GM18498 (cell line): ENCODE results near the gene PHACTR4.
A peak's percentile ranks its signal among the peaks of the same experiment; 100 is the strongest.
"Not testable (repeated sequence)": the region's sequence is repeated elsewhere in the genome, so short reads cannot be mapped to it uniquely, and the experiment has no call there.

Source experiments
- ATAC-seq: cut with Tn5 transposase; IDR thresholded peaks from one replicate; pipeline ENCODE4 v1.9.1; 2021; ENCODE audit warnings: mild to moderate bottlenecking, moderate library complexity; ENCODE audit not compliant: unreplicated experiment

Gene PHACTR4

DNA sequence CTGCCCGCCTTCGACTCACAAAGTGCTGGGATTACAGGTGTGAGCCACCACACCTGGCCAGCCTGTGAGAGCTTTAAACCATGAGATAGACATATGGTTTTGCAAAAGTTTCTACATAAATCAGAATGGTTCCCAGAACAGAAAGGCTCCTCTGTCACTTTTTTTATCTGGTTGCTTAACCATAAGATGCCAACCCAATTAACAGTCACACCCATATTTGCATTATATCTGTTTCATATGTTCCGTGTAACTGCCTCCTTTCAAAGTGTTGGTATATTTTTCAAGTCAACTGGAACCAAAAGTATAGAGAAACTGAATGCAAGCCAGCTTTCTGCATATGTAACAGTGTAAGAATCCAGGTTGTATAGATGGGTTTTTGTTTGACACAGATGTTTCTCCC lies 112.6 kb downstream of the PHACTR4 start:
- no peak for ATAC-seq

DNA sequence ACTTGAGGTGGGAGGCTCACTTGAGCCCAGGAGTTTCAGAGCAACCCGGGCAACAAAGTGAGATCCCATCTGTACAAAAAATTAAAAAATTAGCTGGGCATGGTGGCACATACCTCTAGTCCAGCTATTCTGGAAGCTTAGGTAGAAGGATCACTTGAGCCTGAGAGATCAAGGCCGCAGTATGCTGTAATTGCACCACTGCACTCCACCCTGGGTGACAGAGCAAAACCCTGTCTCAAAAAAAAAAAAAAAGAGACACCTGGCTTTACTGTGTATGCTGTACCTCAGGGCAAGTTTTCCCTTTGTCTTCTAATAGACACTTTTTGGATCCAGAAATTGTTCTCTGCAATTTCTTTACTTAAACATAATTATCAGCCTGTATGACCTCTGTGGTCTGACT lies 113.2 kb downstream of the PHACTR4 start:
- ATAC-seq, result no peak

DNA sequence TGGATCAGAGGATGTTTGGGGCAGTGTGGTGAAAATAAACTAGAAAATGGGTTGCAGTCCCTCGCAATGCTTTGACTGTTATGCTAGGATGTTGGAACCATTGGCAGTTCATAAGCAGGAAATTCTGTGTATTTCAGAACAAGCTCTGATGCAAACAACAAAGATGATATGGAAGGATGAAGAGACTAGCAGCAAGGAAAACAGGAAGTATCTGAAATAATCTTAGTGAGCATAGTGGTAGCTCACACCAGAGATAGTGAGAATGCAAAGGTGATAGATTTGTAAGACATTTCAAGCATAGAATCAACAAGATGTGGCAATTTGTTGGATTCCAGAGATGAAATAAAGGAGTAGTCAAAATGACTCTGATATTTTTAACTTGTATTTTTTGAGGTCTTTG lies 125.2 kb downstream of the PHACTR4 start:
- no peak for ATAC-seq

DNA sequence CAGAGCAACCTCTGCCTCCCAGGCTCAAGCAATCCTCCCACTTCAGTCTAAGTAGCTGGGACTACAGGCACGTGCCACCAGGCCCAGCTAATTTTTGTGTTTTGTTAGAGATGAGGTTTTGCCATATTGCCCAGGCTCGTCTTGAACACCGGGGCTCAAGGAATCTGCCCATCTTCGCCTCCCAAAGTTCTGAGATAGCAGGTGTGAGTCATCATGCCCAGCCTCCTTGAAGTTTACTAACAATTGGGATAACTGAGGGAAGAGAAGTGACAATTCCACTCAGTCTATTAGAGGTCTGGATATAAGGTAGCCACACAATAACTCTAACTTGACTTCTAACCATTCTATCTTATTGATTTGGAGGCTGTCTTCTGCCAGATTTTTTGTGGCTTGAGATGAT lies 130.0 kb downstream of the PHACTR4 start:
- ATAC-seq, result no peak

DNA sequence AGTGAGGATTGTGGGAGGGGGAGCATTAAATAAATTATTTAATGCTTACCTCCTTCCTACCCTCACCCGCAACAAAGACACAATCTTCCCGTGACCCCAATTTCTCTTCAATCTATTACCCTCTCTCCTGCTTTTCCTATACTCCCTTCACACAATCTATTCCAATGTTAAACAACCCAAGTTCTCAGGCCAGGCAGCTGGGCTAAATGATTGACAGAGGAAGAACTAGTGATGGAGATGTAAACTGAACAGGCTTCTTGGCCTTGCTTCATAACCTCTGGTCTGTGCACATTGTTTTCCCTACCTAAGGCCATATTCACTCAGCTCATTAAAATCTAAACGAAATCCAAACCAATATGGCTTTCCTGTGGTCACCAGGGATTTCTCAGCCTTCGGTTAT lies 132.4 kb downstream of the PHACTR4 start:
- no peak for ATAC-seq

DNA sequence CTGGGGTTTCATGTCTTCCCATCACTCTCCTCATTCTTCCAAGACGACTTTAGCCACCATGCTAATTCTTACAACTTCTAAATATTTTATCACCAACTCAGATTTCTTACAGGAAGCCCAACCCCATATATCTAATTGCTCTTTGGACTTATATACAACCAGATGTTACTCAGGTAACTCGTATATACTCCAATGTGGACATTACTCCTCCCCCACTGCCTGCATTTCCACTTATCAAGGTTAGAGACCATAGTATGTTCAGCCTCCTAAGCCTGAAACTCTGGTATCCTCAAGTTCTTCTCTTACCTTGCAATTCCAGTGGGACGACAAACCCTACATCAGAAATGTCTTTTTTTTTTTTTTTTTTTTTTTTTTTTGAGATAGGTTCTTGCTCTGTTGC lies 133.6 kb downstream of the PHACTR4 start:
- no peak for ATAC-seq

DNA sequence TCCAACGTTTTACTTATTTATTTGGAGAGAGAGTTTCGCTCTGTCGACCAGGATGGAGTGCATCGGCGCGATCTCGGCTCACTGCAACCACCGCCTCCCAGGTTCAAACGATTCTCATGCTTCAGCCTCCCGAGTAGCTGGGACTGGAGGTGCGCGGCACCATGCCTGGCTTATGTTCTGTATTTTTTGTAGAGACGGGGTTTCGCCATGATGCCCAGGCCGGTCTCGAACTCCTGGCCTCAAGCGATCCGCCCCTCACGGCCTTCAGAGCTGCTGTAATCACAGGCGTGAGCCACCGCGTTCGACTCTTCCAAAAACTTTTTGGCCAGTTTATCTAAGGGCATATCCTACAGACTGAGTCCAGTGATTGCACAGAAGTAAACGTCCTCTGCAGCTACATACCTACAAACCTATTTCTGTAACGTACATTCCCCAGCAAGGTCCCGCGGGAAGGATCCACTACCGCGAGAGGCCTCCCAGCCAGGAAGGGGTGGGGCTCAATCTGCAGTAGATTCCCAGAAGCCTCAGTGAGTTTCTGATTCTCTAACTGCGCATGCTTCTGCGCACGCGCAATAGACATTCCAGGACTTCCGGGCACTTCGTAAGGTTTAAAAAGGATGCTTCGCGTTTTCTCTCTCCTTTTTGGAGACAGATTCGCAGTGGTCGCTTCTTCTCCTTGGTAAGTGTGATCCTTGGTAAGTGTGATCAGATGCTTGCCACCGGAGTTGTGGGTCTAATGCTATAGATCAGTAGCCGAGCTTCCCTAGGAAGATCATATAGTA lies 136.1 kb downstream of the PHACTR4 start, which contains the start of gene RCC1:
Gene RCC1 (plus strand): TSS at position 638 of the 782 bp plus-strand sequence. CDS start 23,824 bp downstream, outside the sequence.
- peak; percentile 76 for ATAC-seq

DNA sequence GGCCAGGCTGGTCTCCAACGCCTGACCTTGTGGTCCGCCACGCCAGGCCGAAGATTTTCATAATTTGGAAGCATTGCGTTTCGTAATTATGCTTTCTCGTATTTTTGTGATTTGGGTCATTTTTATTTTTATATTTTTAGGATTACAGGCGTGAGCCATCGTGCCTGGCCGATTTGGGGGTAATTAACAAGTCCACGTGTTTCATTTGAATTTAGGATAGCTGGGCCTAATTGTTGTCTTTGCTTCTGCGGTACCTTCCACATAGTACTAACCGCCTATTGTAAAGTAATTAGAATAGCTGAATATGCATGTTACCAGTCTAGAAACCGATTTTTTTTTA lies 137.3 kb downstream of the PHACTR4 start:
- no peak for ATAC-seq

DNA sequence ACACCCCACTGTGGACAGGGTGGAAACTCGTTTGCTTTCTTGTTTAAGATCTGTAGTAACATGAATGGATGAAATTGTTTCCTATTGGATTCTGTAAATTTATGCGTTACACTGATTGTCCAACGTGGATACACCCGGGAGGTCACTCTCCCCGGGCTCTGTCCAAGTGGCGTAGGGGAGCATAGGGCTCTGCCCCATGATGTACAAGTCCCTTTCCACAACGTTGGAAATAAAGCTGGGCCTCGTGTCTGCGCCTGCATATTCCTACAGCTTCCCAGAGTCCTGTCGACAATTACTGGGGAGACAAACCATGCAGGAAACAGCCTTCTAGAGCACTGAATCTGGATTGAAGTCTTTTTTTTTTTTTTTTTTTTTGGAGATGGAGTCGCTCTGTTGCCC lies 137.7 kb downstream of the PHACTR4 start:
- ATAC-seq, result no peak

DNA sequence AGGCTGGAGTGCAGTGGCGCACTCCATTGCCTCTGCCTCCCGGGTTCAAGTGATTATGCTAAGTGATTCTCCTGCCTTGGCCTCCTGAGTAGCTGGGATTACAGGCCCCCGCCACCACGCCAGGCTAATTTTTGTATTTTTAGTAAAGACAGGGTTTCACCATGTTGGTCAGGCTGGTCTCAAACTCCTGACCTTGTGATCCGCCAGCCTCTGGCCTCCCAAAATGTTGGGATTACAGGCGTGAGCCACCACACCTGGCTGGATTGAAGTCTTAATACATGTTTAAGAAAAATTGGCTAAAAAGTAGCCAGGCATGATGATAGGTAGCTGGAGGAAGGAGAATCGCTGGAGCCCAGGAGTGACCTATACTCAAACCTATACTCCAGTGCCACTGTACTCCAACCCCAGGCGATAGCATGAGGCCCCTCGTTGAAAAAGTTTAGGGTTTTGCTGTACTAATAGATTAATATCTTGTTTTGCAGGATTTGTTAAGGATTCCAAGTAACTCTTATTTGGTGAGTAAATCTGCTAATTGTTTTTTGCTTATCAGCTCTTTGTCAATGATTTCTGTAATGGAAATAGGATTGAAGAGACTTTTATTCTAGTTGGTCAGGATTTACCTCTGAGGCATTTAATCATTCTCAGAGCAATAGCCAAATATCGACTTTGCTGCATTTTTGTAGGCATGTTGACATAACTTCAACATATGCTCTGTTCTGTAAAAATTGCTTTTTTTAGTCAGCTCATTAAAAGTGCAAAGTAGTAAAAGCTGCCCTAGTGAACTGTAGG lies 138.3 kb downstream of the PHACTR4 start:
- no peak for ATAC-seq

DNA sequence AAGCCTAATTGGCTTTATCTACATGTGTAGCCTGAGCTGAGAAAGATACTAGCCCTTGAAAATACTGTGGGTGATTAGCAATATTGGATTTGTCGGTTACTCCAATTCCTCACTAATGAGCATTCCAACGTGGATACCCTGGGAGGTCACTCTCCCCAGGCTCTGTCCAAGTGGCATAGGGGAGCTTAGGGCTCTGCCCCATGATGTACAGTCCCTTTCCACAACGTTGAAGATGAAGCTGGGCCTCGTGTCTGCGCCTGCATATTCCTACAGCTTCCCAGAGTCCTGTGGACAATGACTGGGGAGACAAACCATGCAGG lies 138.9 kb downstream of the PHACTR4 start:
- no peak for ATAC-seq

DNA sequence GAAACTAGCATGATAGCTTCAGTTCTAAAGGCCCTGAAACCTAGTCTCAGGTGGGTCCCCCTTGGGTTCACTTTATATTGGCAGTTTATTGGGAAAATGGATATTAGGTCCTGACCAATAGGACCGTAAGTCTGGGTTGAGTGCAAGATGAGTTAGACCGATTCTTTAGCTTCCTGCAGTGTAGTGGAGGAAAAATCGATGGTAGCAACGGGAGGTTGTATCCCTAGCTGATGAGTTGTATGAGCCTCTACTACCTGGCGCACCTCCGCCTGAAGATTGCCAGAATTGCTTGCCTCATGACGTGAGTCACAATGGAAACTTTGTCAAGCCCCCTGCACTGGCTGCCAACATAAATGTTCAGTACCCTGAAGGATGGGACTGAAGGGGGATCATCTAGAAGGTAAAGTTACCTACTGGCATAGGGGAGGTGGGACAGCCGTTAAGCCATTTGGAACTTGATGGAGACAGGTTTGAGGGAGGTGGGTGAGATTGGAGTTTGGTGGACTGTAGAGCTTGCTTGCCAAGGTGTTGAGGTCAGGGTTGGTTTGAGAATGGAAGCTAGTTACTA lies 140.2 kb downstream of the PHACTR4 start:
- ATAC-seq, result no peak

DNA sequence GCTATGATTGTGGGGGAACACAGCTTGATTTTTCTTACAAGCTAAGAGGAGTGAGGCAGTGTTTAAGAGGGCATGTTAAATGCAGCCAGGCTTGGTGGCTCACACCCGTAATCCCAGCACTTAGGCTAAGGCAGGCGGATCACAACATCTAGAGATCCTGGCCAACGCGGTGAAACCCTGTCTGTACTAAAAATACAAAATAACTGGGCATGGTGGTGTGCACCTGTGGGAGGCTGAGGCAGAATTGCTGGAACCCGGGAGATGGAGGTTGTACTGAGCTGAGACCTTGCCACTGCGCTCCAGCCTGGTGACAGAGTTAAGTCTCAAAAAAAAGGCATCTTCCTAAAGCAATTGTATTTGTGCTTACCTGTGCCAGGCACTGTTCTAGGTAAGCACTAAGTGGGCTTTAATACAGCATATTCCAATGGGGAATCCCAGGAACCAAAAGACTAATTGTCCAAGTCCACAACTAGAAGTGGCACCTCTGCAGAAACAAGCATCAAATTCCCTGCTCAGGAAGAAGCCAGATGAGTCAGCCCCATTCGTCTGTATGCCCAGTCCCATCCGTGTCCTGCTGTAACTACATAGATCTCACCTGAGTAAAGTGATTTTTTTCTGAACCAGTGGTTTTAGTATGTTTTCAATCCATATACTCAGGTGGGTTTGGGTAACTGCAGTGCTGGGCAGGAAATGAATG lies 140.9 kb downstream of the PHACTR4 start:
- no peak for ATAC-seq

DNA sequence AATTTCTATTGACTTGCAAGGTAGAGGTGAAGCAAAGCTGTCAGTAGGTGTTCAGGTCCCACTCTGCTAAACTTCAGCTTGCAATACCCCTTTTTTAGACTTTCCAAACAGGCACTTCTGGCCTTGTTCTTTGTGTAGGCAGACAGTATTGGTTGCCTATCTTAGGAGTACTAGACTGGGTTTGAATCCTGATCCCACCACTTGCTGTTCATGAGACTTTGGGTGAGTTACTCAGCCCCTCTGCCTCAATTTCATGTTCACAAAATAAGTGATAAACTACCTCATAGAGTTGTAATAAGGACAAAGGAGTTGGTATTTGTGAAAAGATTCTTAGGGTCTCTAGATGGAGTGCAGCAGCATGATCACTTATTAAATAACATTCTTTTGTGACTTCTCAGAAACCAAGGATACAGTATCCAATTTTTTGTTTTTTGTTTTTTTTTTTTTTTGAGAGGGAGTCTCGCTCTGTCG lies 141.5 kb downstream of the PHACTR4 start:
- ATAC-seq, result no peak

DNA sequence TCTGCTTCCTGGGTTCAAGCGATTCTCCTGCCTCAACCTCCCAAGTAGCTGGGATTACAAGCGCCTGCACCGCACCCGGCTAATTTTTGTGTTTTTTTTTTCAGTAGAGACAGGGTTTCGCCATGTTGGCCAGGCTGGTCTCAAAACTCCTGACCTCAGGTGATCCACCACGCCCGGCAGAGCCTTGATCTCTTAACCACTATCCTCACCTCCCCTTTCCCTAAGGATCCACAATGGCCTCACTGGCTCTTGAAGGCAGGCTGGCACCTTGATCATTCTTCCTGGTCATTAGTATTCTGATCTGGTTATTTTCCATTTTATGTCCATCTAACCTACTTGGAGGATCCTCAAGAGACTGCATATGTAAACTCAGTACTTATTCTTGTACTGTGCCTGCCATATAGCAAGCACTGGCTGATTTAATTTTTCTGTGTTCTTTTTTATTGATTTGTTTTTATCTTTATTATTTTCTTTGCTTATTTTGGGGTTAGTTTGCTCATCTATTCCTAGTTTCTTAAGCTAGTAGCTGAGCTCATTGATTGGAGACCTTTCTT lies 142.6 kb downstream of the PHACTR4 start:
- no peak for ATAC-seq

DNA sequence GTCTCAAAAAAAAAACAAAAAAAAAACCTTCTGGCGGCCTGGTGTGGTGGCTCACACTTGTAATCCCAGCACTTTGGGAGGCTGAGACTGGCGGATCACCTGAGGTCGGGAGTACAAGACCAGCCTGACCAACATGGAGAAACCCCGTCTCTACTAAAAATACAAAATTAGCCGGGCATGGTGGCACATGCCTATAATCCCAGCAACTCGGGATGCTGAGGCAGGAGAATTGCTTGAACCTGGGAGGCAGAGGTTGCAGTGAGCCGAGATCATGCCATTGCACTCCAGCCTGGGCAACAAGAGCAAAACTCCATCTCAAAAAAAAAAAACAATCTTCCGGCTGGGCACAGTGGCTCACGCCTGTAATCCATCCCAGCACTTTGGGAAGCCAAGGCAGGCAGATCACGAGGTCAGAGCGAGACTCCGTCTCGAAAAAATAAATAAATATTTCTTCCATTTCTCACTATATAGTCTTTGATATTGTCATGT lies 144.9 kb downstream of the PHACTR4 start:
- not testable (repeated sequence) for ATAC-seq

DNA sequence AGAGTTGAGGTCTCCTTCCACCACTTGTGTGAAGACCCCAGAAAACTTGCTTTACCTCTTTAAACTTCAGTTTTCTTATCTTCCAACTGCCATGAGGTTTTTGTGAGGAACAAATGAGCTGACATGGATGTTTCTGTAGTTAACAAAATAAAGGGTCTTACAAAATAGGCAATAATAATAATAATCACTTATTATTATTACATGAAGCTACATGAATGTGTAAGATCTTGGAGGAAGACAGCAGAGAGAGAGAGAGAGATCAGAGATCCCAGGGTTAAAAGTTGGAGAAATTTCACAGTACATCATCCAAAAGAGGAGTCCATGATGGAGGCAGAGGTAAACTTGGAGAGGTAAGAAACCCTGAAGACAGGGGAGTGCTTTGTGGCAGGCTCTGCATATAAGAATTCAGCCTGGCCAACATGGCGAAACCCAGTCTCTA lies 147.0 kb downstream of the PHACTR4 start:
- ATAC-seq, result no peak

DNA sequence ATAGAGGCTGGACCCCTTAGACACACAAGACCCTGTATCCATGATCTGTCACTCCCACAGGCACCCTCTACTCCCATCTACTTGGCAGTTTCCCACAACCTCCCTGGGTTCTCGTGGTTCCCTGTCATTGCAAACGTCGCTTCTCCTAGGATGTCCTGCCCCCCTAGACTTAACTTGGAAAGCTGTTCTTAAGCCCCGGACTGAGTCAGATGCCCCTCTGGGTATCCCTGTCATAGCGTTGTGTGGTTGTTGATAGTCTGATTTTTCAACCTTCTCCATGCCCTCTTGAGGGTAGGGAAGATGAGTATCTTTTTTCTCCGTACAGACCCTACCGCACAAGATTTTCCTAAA lies 148.1 kb downstream of the PHACTR4 start:
- peak; percentile 6 for ATAC-seq

DNA sequence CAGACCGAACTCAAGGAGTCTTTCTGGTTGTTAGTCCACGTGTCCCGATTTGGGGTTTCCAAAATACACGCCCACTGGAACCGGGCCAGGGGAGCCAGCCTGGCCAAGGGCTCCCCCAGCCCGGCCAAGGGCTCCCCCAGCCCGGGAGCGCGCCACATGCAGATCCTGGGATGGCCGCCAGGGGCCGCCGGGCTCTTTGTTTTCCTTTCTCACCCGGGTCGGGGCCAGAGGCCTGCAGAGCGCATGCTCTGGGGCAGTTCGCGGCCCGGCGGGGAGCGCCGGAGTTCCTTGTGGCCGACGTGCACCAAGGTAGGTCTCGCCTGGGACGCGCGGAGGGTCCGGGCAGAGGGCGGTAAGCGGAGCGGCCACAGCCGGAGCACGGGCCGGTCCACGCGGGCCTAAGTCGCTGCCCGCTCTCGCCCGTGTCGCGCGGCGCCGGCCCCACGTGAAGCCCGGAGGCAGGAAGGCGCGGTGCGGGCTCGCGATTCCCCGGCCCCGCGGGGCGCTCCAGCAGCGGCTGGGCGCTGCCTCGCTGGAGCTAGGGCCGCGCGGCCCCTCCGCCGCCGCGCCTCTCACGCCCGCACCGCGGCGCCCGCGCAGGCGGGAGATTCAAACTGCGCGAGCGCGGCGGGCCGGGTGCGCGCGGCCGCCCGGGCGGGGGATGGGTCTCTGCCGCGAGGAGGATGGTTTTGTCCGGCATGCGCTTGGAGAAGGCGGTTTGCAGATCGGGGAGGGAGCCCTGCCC lies 148.6 kb downstream of the PHACTR4 start:
- ATAC-seq, result peak; percentile 78

DNA sequence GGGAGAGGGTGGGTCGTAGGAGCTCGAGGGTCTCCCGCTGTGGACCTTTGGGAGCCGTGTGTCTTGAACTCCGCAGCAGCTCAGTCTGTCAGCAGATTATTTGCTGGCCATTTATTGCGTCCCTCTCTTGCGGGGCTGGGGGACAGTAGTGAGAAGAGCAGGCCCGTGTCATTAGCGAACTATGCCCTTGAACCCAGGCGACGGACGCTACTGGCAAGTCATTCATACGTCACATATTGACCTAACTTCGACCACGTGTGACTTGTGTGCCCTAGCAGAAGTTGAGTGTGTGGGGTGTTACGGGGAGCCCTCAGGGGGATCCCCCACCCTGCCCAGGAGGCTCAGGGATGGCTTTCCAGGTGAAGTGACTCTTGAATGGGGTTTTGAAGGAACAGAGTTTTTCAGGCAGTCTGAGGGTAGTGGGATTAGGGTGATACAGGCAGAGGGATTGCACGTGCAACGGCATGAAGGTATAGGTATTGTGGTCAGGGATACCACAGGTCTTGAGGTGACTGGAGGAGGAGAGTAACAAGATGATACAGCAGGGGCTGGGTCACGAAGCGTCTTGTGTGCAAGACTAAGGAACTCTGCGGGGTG lies 149.3 kb downstream of the PHACTR4 start:
- no peak for ATAC-seq
